ENCODE measurements around the gene FTCD.
"Not testable (repeated sequence)": the region's sequence is repeated elsewhere in the genome, so short reads cannot be mapped to it uniquely, and the experiment has no call there.

The FTCD gene

DNA sequence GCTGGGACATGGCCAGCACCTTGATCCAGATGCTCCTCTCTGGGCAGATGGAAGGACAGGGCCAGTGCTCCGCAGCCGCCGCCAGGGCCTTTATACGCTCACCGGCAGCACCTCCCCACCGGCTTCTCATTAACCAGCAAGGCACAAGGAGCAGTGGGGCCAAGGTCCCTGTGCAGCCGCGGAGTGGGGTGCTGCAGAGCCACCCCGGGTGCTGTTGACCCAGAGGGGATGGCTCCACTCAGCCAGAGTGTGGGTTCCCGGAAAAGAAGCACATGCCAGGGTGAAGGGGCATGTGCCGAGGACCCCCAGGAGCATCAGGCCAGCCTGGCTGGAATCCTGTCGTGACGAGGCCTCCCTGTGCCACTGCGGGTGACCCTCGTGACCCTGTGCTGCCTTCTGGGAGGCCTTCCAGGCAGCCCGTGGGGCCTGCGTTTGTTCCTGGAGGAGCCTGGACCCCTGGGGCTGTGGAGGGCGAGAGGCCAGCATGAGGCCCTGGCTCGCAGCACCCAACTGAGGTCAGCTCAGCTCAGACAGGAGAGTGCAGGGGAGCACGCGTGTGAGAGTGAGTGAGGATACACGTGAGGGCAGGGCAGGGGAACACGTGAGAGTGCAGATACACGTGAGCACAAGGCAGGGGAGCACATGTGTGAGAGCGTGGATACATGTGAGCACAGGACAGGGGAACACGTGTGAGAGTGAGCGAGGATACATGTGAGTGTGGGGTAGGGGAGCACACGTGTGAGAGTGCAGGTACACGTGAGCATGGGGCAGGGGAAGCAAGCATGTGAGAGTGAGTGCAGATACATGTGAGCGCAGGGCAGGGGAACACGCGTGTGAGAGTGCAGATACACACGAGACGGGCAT, at the start of gene FTCD:
TSS of gene FTCD (minus strand) at position 66 of the 864 bp plus-strand sequence. CDS start at position 10, 56 bp downstream.
- DNase-seq: no peak

- no peak for DNase-seq
These were observed 49.8 kb upstream of the FTCD start for GRCh38 chr21:46205166-46205565.

DNA sequence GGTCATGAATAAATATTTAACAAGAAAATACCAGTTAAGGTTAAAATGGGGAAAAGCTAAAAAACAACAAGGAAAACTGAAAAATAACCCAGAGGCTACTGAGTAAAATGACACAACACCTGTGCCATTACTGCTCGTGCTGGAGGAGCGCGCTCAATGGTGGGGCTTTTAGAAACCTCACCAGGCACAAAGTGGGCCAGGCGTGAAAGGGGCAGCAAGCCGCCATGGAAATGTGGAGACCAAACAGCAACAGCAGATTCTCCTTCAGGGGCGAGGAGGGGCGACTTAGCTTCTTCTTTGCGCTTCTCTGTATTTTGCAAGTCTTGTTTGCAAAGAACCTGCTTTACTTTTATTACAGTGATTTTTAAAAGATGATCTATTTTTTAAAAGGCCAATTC, 47.8 kb upstream of the FTCD start:
- no peak for DNase-seq

GRCh38 chr21:46202592-46203202, 47.3 kb upstream of the FTCD start:
- DNase-seq: no peak

DNA sequence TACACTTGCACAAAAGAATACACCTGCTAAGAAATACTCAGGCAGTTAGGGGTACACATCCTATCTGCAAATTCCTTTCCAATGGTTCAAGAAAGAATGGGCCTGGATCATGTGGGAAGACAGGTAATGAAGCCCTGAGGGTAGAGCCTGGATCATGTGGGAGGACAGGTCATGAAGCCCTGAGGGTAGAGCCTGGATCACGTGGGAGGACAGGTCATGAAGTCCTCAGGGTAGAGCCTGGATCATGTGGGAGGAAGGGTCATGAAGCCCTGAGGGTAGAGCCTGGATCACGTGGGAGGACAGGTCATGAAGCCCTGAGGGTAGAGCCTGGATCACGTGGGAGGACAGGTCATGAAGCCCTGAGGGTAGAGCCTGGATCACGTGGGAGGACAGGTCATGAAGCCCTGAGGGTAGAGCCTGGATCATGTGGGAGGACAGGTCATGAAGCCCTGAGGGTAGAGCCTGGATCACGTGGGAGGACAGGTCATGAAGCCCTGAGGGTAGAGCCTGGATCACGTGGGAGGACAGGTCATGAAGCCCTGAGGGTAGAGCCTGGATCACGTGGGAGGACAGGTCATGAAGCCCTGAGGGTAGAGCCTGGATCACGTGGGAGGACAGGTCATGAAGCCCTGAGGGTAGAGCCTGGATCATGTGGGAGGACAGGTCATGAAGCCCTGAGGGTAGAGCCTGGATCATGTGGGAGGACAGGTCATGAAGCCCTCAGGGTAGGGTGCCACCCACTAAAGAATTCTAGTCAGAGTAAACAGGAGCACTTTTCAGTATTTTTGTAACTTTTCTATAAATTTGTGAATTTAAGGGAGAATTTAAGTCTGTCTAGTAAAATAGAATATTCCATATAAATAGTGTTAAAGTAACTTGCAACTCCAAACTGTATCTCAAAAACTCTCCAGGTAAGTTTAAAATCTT, 45.8 kb upstream of the FTCD start:
- DNase-seq: not testable (repeated sequence)

- DNase-seq: no peak
These were observed 44.3 kb upstream of the FTCD start for GRCh38 chr21:46199436-46200373.

DNA sequence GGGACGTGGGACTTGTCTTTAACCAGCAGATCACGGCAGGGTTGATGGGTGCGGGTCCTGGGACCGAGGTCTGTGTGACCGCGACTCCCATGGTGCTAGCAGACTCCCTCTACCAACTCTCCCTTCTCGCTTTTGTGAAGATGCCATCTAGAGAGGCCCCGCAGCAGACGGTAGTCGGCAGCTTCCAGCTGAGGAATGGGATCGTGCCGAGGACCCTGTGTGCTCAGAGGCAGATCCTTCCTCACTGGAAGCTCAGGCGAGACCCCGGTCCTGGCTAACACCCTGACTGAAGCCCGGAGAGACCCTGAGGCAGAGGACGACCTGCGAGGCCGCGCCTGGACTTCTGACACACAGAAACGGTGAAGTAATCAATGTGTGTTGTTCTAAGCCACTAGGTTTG, 41.4 kb upstream of the FTCD start:
- DNase-seq: no peak

DNA sequence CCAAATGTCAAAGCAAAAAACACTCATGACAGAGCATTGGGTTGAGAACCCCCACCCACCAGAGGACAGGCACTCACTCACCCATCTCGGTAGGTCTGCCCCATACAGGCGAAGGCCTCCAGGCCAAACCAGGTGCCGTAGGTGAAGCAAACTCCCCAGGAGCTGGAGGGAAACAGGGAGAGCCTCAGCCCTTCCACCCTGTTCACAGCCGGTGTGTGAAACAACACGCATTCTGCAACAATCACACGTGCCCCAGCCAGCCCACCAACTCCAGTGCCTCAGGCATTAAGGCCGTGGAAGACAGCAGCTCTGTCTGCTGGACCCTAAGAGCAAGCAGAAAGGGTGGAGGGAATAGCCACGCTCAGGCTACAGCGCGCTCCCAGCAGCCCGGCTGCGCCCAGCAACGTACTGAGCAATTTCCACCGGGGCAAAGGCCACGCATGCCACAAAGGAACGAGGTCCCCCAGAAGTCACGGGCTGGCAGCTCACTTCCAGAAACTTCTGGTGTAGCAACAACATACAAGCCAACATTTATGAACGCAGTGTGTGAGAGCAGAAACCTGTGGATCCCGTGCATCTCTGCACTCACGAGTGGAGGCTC, 40.3 kb upstream of the FTCD start:
- DNase-seq: no peak

DNA sequence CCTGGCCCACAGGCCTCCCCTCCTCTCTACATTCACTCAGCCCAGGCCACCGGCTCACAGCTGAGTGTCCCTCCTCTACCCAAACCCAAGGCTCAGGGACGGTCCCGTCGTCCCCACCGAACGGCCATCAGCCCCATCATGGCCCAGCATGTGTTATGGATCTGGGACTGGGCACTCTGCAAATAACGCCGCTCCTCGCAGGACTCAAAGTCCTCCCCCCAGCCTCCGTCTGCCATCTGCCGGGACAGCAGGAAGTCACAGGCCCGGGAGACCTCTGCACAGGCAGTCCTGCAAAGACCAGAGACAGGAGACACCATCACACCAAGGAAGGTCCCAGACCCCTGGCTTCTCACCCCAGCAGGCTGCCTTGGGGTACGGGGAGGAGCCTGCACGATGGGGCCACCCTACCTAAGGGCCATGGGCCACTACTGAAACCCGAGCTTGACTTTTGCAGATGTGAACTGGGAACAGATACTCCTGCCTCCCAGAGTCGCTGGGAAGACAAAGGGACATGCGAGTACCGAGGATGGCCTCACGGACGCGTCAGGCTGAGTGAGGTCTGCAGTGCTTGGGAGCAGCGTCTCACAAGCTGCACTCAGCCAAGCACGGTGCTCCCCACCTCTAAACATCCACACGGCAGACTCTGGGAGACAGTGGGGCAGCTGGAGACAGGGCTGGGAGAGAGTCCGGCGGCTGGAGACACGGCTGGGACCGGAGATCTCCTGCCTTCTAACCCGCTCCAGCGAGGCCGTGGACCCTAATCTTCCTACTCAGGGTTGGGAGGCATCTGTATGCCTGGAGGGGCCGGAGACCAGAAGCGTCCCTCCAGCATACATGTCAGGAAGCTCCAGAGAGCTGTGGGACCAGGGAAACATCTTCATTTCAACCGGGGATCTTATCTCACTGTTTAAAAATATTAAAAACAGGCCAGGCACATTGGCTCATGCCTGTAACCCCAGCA, 39.3 kb upstream of the FTCD start:
- DNase-seq: no peak

DNA sequence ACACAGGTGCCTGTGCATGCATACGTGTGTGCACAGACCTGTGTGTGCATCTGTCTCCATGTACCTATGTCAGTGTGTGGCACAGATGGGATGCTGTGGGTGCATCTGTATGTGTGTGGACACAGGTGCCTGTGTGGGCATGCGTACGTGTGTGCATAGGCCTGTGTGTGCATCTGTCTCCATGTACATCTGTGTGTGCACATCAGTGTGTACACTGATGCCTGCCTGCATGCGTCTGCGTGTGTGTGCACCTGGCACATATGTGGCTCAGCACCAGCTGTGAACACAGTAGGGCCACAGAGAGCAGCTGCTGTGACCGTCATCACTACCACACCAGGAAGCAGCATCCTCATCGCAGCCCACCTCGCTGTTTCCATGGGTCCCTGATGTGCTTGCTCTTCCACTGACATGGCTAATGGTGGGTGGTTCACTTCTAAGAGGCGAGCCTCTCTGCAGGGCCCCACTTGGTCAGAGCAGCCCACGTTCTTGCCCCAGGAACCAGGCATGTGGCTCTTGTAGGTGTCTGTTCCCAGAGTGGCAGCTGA, 38.5 kb upstream of the FTCD start:
- no peak for DNase-seq

DNA sequence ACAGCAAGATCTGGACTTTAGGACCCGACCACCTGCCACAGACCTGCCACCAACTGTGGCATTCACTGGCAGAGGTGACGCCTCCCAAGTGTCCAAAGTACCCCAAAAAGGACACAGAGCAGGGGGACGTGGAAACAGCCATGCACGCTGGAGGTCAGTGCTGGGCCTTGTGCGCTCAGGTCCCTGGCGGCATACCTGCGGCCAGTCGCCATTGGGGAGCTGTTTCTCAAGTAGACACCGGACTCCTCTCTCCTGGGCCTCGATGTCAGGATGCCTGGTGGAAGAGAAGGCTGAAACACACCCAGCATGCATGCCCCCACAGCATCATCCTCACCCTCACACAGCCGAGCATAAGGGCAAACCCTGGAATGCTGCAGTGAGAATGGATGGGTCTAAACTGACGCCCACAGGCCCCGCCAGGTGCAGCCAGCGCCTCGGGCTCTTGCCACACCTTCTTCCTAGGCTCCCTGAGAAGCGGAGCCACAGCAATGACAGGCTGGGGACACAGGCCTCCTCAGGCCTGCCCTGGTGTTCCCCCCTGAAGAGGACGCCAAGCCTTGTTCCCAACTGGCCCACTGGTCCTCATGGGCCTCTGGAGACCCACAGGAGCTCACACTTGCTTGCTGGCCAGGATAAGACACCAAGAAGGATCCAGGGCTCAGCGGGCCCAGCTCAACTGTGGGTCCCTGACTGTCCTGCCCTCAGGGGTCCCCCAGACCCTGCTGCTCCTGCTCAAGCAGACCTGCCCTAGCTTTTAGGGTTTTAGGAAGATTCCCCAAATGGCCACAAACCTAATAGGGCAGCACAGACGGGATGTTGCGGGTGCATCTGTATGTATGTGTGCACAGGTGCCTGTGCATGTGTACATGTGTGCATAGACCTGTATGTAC, 36.6 kb upstream of the FTCD start:
- no peak for DNase-seq

DNA sequence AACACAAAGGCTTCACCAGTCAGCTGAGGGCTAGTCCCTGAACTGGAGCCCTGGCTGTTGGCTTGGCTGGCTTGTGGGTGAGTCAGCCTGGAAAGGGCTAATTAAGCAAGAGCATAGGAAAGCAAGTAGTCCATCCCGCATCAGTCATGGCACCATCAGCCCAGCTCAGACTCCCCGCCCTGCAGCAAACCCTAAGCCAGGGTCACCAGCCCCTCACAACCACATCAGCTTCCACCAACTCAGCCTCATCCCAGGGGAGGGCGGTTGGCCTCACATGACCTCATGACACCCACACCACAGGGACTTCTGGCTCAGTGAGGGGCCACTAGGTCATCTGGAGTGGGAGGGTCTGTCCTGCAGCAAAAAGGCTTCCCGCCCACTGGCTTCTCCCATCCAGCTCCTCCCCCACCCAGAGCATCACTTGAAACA, 35.9 kb upstream of the FTCD start:
- no peak for DNase-seq

- DNase-seq: no peak
These were observed 35.2 kb upstream of the FTCD start for GRCh38 chr21:46190491-46191131.

DNA sequence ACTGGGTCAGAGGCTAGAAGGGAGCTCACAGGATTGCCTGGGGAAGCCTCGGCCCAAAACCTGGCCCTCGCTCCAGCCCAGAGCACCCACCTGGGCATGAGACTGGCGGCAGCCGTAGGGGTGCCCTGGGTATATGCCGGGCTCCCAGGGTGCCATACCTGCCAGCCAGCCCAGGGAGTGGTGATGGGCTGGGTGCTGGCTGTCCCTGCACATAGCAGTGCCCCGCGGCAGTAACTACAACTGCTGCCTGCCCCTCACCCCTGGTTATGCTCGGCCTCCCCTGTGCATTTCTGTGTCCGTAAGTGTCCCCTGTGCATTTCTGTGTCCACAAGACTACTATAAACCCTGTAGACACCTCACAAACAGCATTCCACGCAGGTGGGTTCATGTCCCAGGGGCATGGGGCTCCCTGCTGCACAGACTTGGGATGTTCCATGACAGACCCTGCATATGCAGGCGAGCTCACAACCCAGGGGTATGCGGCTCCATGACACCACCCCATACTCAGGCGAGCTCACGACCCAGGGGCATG, 34.6 kb upstream of the FTCD start:
- no peak for DNase-seq

DNA sequence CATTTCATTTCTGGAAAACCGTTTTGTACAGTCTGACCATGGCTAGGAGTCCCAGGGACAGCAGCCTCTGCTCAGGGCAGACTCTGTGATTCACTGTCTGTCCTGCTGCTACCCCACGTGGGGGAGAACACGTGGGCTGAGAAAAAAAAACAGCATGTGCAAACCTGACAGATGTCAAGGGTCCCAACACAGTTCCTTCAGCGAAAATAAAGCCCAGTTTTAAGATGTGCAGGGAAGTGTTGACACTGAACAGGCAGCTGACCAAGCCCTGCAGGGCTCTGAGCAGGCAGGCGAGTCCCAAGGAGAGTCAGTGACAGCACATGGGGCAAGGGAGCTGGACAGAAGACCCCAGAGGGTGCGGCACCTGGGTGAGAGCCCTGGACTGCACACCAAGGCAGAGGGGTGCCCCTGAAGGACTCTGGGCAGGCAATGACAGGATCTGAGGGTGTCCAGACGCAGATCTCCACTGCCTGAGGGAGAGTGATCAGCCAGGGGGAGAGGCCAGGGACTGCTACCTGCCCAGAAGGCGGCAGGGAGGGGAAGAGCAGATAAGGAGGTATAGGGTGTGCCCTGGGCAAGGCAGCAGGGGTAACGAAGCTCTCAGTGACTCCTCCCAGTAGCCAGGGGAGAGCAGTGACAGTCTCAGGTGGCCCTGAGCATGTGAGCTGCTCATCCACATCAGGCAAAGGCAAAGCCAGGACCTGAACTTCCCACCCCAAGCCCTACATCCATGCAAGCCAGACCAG, 34.0 kb upstream of the FTCD start:
- no peak for DNase-seq

GRCh38 chr21:46188226-46189212, 33.1 kb upstream of the FTCD start:
- no peak for DNase-seq

Data from NCI-H526 (cell line).